UCSD-AML1 (cell line): ENCODE results near the gene MYBPC1.

Source experiments
- DNase-seq: peaks from one replicate; lab custom pipeline; 2025; ENCODE audit not compliant: unreplicated experiment; lab: John Stamatoyannopoulos, UW

The MYBPC1 gene

GRCh38 chr12:101599771-101600484, 5.2 kb downstream of the MYBPC1 start:
- DNase-seq = no peak

- DNase-seq = no peak
Measured at GRCh38 chr12:101604132-101604531, 9.4 kb downstream of the MYBPC1 start.

- no peak for DNase-seq
Measured at GRCh38 chr12:101607894-101608293, 13.1 kb downstream of the MYBPC1 start.

GRCh38 chr12:101608301-101609133, 13.7 kb downstream of the MYBPC1 start:
- no peak for DNase-seq

DNA sequence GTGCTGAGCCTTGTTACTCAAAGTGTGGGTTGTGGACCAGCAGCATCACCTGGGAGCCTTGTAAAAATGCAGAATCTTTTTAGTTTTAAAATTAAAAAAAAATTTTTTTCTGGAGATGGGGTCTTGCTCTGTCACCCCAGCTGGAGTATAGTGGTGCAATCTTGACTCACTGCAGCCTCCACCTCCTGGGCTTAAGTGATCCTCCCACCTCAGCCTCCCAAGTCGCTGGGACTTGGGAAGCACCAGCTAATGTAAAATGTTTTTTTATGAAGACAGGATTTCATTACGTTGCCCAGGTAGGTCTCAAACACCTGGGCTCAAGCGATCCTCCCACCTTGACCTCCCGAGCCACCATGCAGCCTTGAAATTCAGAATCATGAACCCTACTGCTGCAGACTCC, 14.4 kb downstream of the MYBPC1 start:
- DNase-seq = no peak

- no peak for DNase-seq
Measured at GRCh38 chr12:101612160-101612916, 17.6 kb downstream of the MYBPC1 start.

GRCh38 chr12:101616027-101616494, 21.3 kb downstream of the MYBPC1 start:
- DNase-seq = no peak

DNA sequence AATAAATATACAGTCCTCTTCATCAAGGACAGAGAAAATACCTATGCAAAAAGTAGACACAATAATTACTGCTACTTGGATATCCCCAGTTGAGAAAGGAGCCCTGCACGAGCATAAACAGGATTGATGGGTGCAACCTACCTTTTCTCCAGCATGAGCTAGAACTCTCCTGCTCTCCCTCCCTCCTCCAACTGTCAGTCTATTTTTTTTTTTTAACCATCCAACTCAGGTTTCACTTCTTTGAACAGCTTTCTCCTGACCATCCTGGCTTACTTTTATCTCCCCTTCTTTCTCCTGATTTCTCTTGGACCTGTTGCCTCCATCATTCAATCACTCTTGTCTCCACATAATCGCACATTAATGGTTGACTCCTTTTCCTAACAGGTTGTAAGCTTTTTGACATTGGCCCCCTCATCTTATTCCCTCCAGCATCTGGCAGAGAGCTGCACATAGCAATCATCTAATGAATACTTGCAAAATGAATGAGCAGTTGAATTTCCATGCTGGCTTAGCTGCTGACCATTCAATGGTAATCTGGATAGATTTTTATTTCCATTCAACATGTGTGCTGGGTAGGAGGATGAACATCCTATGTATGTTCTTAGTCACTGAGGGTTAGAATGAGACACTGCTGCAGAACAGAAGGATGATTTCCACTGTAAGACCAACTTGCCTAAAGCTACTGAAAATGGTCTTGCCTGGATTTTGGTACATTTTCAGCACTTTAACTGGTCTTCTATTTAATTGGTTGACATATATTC, 24.4 kb downstream of the MYBPC1 start:
- no peak for DNase-seq

- DNase-seq = no peak
Measured at GRCh38 chr12:101619858-101620761, 25.3 kb downstream of the MYBPC1 start.

GRCh38 chr12:101620762-101621133, 26.0 kb downstream of the MYBPC1 start:
- DNase-seq = no peak

DNA sequence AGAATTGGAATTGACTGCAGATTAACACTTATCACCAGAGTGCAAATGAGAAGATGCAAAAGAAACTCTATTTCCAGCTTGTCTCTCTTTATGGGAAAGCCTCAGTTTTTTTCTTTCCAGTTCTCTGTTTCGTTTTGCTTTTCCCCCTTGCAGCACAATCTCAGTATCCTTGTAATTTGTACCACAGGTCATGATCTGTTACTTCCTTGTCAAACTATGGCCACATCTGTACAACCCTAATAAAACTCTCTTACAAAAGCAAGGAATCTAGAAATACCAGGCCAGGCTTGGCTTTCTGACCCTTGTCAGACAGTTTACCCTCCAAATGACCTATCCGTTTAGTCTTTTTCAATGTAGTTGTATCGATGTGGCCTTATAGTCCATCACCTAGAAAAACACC, 33.9 kb downstream of the MYBPC1 start:
- DNase-seq = no peak

DNA sequence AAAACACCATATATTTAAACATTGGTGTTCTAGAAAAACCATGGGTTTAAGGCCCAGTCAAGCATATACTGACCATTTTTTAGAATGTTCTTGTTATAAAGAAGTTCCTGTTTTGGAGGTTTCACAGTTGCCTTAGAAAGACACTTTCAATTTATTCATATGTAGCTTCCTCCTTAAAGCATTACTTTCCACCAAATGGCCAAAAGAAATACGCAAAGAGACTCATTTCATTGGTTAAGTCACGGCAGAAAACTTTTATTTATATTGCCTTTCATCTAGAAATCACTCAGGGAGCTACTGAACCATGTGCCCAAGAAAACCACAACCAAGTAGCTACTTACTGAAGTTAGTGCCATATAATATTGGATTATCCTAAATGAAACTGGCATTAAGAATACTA, 40.0 kb downstream of the MYBPC1 start:
- no peak for DNase-seq

DNA sequence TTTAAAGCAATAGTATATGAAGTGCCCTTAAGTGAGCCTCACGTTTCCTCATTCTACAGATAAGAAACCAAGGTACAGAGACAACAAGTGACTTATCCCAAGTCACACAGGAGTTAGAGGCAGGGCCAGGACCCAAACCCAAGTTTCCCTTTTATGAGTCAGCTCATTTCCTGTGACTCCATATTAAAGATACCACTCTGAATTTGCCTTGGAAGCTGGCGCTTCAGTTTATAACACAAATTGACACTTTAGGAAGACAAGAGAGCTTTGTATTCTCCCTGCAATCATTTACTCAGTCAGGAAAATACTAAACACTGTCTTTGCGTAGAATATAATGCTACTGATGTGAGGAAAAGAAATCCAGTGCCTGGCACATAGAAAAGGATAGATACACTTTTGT, 43.2 kb downstream of the MYBPC1 start:
- DNase-seq = no peak

- no peak for DNase-seq
Measured at GRCh38 chr12:101642115-101643067, 47.6 kb downstream of the MYBPC1 start.

DNA sequence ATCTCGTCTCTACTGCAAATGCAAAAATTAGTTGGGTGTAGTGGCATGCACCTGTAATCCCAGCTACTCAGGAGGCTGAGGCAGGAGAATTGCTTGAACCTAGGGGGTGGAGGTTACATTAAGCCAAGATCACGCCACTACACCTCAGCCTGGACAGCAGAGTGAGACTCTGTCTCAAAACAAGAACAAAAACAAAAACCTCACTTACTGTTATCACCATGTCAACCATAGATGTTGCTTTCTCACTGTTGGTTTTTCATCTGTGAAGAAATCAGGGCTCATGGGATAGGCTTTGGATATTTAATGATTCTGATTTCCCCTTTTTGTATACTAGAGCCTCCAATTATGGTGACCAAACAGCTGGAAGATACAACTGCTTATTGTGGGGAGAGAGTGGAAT, 52.9 kb downstream of the MYBPC1 start:
- no peak for DNase-seq

DNA sequence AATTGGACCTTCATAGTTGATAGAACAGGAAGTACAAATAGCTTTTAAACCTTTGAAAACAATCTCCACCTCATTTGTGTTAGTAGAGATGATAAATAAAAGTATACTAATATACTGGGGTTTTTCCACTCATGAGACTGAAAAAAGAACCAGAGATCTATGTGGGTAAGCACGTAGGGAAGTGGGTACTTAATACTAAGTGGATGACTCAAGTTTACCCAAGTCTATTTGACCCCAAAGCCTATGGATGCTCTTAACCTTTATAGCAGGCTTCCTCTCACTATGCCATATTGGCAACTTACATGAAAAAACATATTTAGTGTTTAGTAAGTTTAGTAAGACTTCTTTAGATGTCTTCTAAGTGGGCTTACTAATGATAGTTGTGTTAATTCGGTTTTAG, 53.4 kb downstream of the MYBPC1 start:
- DNase-seq = no peak

GRCh38 chr12:101650346-101651117, 55.8 kb downstream of the MYBPC1 start:
- DNase-seq = no peak

DNA sequence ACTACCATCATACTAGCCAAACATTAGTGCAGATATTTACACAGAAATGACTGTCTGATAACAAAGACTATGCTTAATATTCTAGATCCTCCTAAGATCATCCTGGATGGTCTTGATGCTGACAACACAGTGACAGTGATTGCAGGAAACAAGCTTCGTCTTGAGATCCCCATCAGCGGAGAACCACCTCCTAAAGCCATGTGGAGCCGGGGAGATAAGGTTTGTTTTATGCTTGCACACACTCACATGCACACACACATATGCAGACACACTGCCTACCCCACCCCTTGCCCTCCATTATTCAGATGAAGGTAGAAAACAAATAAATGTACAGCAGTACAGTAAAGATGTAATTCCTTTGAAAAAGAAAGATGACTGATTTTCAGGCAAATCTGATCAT, 58.3 kb downstream of the MYBPC1 start:
- no peak for DNase-seq
